ENCODE results near the gene OR6K6. TPM values are rescaled to one million over a fixed set of nuclear protein-coding genes. Genes with fewer than 3 reads are reported as not detected.

The OR6K6 gene, protein sequence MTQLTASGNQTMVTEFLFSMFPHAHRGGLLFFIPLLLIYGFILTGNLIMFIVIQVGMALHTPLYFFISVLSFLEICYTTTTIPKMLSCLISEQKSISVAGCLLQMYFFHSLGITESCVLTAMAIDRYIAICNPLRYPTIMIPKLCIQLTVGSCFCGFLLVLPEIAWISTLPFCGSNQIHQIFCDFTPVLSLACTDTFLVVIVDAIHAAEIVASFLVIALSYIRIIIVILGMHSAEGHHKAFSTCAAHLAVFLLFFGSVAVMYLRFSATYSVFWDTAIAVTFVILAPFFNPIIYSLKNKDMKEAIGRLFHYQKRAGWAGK
- total RNA-seq, result not detected in 2 replicates

GRCh38 chr1:158754420-158754819, at the start of gene OR6K6:
Gene OR6K6 (plus strand): TSS chr1:158754720. CDS start chr1:158754888, 168 bp downstream.

GRCh38 chr1:158720620-158721019, 33.9 kb upstream of the OR6K6 start, which contains the start of gene OR6K3:
Gene OR6K3 (minus strand): TSS chr1:158720720. CDS start chr1:158718115, 2,605 bp downstream.

GRCh38 chr1:158771950-158772866, 17.7 kb downstream of the OR6K6 start, which contains the start of gene OR6N1:
Gene OR6N1 (minus strand): TSS chr1:158772195. CDS start chr1:158766682, 5,513 bp downstream.

GRCh38 chr1:158781104-158781503, 26.6 kb downstream of the OR6K6 start, which contains the start of gene OR6N2:
Gene OR6N2 (minus strand): TSS chr1:158781204. CDS start chr1:158777635, 3,569 bp downstream.

Other genes with a start within 250 kb of the OR6K6 start
- not detected in 2 replicates for gene OR6Y1, start 200.3 kb upstream of the OR6K6 start, total RNA-seq
- not detected in 2 replicates for gene OR6P1, start 184.1 kb upstream of the OR6K6 start, total RNA-seq
- not detected in 2 replicates for gene OR10X1, start 174.8 kb upstream of the OR6K6 start, total RNA-seq
- not detected in 2 replicates for gene OR10Z1, start 149.5 kb upstream of the OR6K6 start, total RNA-seq
- not detected in 2 replicates for gene SPTA1, start 68.0 kb upstream of the OR6K6 start, total RNA-seq
- not detected in 2 replicates for gene OR6K2, start 54.1 kb upstream of the OR6K6 start, total RNA-seq
- not detected in 2 replicates for gene OR6K3, start 34.0 kb upstream of the OR6K6 start, total RNA-seq
- gene OR6N1, start 17.5 kb downstream of the OR6K6 start, total RNA-seq, result not detected in 2 replicates
- not detected in 2 replicates for gene OR6N2, start 26.5 kb downstream of the OR6K6 start, total RNA-seq
- not detected in 2 replicates for gene MNDA, start 76.6 kb downstream of the OR6K6 start, total RNA-seq
- not detected in 2 replicates for gene PYHIN1, start 176.8 kb downstream of the OR6K6 start, total RNA-seq